Neuronal stem cell (in vitro differentiated cells): Measurements from ENCODE around the gene OSBP.

ENCODE experiments used
- small RNA-seq: library from polyadenylated mRNA; stranded (forward); fragments of <200 nt; extraction: miRNeasy Mini kit (QIAGEN cat#:217004); gene quantifications from one replicate; pipeline ENCODE3, GENCODE V24; 2013; ENCODE audit not compliant: insufficient read depth

The OSBP gene

Small RNAs within 50 kb of the gene (small RNA-seq; reads per million reads assigned to genes)
- gene MIR3162: 1.2 reads per million
